ENCODE results near the gene PUM1. TPM values are rescaled to one million over a fixed set of nuclear protein-coding genes. Genes with fewer than 3 reads are reported as not detected.

Gene PUM1
- total RNA-seq, 1 experiment from 2014 or later: 43.3 TPM

DNA sequence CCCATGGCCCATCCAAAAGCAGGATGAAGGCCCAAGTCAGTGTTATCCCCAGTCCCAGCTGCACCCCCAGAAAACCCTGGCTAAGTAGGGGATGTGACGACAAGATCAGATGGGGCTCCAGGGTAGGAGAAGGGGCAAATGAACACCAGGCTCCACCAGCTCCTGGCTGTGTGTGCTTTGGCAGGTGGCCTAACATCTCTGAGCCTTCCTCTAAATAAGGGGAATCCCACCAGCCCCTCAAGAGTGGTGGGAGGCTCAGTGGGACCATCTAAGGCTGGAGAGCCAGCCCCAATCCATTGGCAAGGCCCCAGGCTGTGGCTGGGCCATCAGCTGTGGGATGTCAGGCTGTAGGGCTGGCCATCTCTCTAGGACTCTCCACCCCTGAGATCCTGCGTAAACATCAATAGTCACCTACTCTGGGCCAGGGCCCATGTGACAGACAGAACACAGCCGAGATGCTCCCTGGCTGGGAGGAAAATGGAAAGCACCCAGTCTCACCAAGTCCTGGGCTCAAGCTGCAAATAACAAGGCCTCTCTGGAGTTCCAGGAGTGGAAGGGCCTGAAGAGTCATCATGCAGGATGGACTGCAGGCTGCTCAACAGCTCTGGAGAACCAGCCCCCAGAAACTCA is 164.5 kb downstream of the PUM1 start:
- ATAC-seq: peak; percentile 54
- TF ChIP-seq CTCF (conservative IDR thresholded peaks at IDR 0.05; ENCODE audit: low read depth, low read length) (no peak), EZH2 (IDR thresholded peaks at IDR 0.05; ENCODE audit: low read length, unreplicated experiment) (no peak), EZH2phosphoT487 (IDR thresholded peaks at IDR 0.05; ENCODE audit: borderline replicate concordance, low read length) (no peak)
- H3K27me3 ChIP-seq (ENCODE audit: low read length): no peaks in the 10 kb centered on the region
- H3K9me2 ChIP-seq (replicated peaks; ENCODE audit: low read length): no peaks in the 10 kb centered on the region
- no peaks in the 10 kb centered on the region for H3K36me3 ChIP-seq (ENCODE audit: low read depth, low read length)
- peaks cover 6% of the 10 kb centered on the region for H3K4me1 ChIP-seq (ENCODE audit: insufficient read depth, low read length)
- no peak overlapping the region for H3K4me3 ChIP-seq (ENCODE audit: low read length)
- no peak for DNase-seq
- H2AFZ ChIP-seq (ENCODE audit: low read length): no peak overlapping the region
- intact Hi-C loops (cut with micrococcal nuclease): no loop called here
- H3K9me3 ChIP-seq (ENCODE audit: low read length): no peaks in the 10 kb centered on the region
- H4K20me1 ChIP-seq (ENCODE audit: low read length): no peaks in the 10 kb centered on the region
- no peak overlapping the region for H3K4me2 ChIP-seq (ENCODE audit: low read length)
- H3K27ac ChIP-seq (ENCODE audit: low read length): no peak overlapping the region
- no peak overlapping the region for H3K9ac ChIP-seq (ENCODE audit: low read length)
- ChIA-PET CTCF (no interaction called here), POLR2A (ENCODE audit: unreplicated experiment) (no interaction called here)
- no peaks in the 10 kb centered on the region for H3K79me2 ChIP-seq (ENCODE audit: low read length)
- no peaks in the 10 kb centered on the region for H3F3A ChIP-seq (ENCODE audit: low read length, unreplicated experiment)
- no TSS peak for BruUV-seq (replicated peaks)

- BruUV-seq (replicated peaks): no TSS peak
- intact Hi-C loops (cut with micrococcal nuclease): no loop called here
- Histone ChIP-seq H3K27ac (ENCODE audit: low read length) (no peak overlapping the region), H2AFZ (ENCODE audit: low read length) (no peak overlapping the region), H3K9ac (ENCODE audit: low read length) (no peak overlapping the region), H3K36me3 (ENCODE audit: low read depth, low read length) (no peaks in the 10 kb centered on the region), H3K27me3 (ENCODE audit: low read length) (no peaks in the 10 kb centered on the region), H3K4me1 (ENCODE audit: insufficient read depth, low read length) (peaks cover 6% of the 10 kb centered on the region), H3K79me2 (ENCODE audit: low read length) (no peaks in the 10 kb centered on the region), H3K4me2 (ENCODE audit: low read length) (no peak overlapping the region), H4K20me1 (ENCODE audit: low read length) (no peaks in the 10 kb centered on the region), H3K9me2 (replicated peaks; ENCODE audit: low read length) (no peaks in the 10 kb centered on the region), H3K4me3 (ENCODE audit: low read length) (no peak overlapping the region), H3F3A (ENCODE audit: low read length, unreplicated experiment) (no peaks in the 10 kb centered on the region), H3K9me3 (ENCODE audit: low read length) (no peaks in the 10 kb centered on the region)
- CTCF ChIA-PET: no interaction called here
- ATAC-seq (no peak), DNase-seq (no peak)
- POLR2A ChIA-PET (ENCODE audit: unreplicated experiment): no interaction called here
- TF ChIP-seq CTCF (conservative IDR thresholded peaks at IDR 0.05; ENCODE audit: low read depth, low read length) (no peak), EZH2phosphoT487 (IDR thresholded peaks at IDR 0.05; ENCODE audit: borderline replicate concordance, low read length) (no peak), EZH2 (IDR thresholded peaks at IDR 0.05; ENCODE audit: low read length, unreplicated experiment) (no peak)
Measured at GRCh38 chr1:30900486-30900885, 165.0 kb downstream of the PUM1 start.

GRCh38 chr1:30899577-30900389 is 165.7 kb downstream of the PUM1 start:
- CTCF ChIA-PET: no interaction called here
- TF ChIP-seq CTCF (conservative IDR thresholded peaks at IDR 0.05; ENCODE audit: low read depth, low read length): no peak
- TF ChIP-seq EZH2phosphoT487 (IDR thresholded peaks at IDR 0.05; ENCODE audit: borderline replicate concordance, low read length): no peak

More at GRCh38 chr1:30899577-30900389, 165.7 kb downstream of the PUM1 start:
- Histone ChIP-seq H3K36me3 (ENCODE audit: low read depth, low read length) (no peaks in the 10 kb centered on the region), H4K20me1 (ENCODE audit: low read length) (no peaks in the 10 kb centered on the region), H3K4me3 (ENCODE audit: low read length) (no peak overlapping the region), H3K4me2 (ENCODE audit: low read length) (no peak overlapping the region), H3K4me1 (ENCODE audit: insufficient read depth, low read length) (peaks cover 6% of the 10 kb centered on the region), H3K27me3 (ENCODE audit: low read length) (no peaks in the 10 kb centered on the region), H3K27ac (ENCODE audit: low read length) (no peak overlapping the region), H3K9ac (ENCODE audit: low read length) (no peak overlapping the region), H2AFZ (ENCODE audit: low read length) (no peak overlapping the region), H3K9me2 (replicated peaks; ENCODE audit: low read length) (no peaks in the 10 kb centered on the region), H3F3A (ENCODE audit: low read length, unreplicated experiment) (no peaks in the 10 kb centered on the region), H3K79me2 (ENCODE audit: low read length) (no peaks in the 10 kb centered on the region), H3K9me3 (ENCODE audit: low read length) (no peaks in the 10 kb centered on the region)
- DNase-seq: no peak
- ATAC-seq: no peak
- POLR2A ChIA-PET (ENCODE audit: unreplicated experiment): no interaction called here
- intact Hi-C loops (cut with micrococcal nuclease): no loop called here
- no TSS peak for BruUV-seq (replicated peaks)
